ENCODE results near the gene OR13C9. TPM values are rescaled to one million over a fixed set of nuclear protein-coding genes. Genes with fewer than 3 reads are reported as not detected.
A peak's percentile ranks its signal among the peaks of the same experiment; 100 is the strongest.

Gene OR13C9
- total and polyA plus RNA-seq, 2 of the 13 experiments (the other 11 are each of a cell fraction or from before 2014, with no cell fraction given): not detected

DNA sequence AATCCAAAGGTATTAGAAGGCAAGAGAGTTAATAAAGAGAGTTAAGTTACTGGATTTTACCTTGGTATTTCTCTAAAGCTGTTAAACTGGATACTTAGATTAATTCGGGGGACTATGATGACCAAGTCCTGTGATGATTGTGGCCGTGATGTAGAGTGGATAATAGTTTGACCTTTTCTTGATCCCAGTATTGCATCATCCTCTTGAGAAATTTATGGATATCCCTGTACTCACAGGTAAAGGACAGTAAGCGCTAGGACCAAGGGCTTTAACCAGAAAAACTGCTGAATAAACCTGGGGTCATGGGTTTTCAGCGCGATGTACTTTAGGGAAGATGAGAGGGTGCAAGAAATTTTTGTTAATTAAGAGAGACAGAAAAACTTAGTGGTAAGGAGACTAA lies 40.7 kb downstream of the OR13C9 start:
- no peak for ATAC-seq
- 41% methylated on average over 5 of the region's 5 CpGs for WGBS (ENCODE audit: low lambda C conversion rate)

DNA sequence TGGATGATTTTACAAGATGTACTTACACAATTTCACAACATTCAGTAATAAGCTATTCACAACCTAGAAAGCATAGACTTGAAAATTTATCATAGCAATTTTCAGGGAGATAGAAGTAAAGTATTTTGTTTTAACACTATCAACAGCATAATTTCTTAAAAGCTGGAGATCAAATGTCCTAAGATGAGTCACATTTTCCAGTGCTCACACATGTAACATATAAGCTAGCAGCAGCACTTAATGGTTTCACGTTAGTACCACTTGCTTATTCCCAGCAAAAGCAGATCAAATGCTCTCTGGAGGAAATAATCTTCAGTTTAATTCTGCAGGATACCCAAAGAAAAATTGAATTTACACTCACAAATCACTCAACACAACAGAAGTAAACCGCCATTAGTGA lies 42.5 kb downstream of the OR13C9 start:
- no peak for FAIRE-seq
- no peaks in the 10 kb centered on the region for H3K36me3 ChIP-seq (replicated peaks in 1 of 2; ENCODE audit: control insufficient read depth in 1 of 2, insufficient read depth in 2 of 2, low read length in 2 of 2)
- no peak for TF ChIP-seq SMARCC2 (IDR thresholded peaks at IDR 0.05)
- no peak for TF ChIP-seq ZFP36L1 (CRISPR knock-in tag; IDR thresholded peaks at IDR 0.05)
- no peak for TF ChIP-seq PCBP2 (optimal IDR thresholded peaks at IDR 0.05; ENCODE audit: low read depth, low read length, poor library complexity, severe bottlenecking)
- TF ChIP-seq ZNF263 (CRISPR knock-in tag; IDR thresholded peaks at IDR 0.05): no peak
- no peak for TF ChIP-seq ZNF276 (CRISPR knock-in tag; IDR thresholded peaks at IDR 0.05; ENCODE audit: low read depth)
- TF ChIP-seq ZNF7 (CRISPR knock-in tag; IDR thresholded peaks at IDR 0.05): no peak
- TF ChIP-seq ZNF3 (CRISPR knock-in tag; IDR thresholded peaks at IDR 0.05): no peak
- no peak for TF ChIP-seq ZNF234 (CRISPR knock-in tag; conservative IDR thresholded peaks at IDR 0.05)
- no peak for TF ChIP-seq SMAD9 (CRISPR knock-in tag; IDR thresholded peaks at IDR 0.05)
- TF ChIP-seq ZNF543 (CRISPR knock-in tag; IDR thresholded peaks at IDR 0.05): no peak
- TF ChIP-seq, protein P1, sequence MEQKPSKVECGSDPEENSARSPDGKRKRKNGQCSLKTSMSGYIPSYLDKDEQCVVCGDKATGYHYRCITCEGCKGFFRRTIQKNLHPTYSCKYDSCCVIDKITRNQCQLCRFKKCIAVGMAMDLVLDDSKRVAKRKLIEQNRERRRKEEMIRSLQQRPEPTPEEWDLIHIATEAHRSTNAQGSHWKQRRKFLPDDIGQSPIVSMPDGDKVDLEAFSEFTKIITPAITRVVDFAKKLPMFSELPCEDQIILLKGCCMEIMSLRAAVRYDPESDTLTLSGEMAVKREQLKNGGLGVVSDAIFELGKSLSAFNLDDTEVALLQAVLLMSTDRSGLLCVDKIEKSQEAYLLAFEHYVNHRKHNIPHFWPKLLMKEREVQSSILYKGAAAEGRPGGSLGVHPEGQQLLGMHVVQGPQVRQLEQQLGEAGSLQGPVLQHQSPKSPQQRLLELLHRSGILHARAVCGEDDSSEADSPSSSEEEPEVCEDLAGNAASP (CRISPR knock-in tag; IDR thresholded peaks at IDR 0.05; ENCODE audit: borderline replicate concordance): no peak
- TF ChIP-seq, protein P2, sequence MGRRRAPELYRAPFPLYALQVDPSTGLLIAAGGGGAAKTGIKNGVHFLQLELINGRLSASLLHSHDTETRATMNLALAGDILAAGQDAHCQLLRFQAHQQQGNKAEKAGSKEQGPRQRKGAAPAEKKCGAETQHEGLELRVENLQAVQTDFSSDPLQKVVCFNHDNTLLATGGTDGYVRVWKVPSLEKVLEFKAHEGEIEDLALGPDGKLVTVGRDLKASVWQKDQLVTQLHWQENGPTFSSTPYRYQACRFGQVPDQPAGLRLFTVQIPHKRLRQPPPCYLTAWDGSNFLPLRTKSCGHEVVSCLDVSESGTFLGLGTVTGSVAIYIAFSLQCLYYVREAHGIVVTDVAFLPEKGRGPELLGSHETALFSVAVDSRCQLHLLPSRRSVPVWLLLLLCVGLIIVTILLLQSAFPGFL (CRISPR knock-in tag; IDR thresholded peaks at IDR 0.05): no peak

More for the DNA sequence above, 40.7 kb downstream of the OR13C9 start:
- Histone ChIP-seq H3K27me3 (ENCODE audit: control insufficient read depth in 1 of 2, insufficient read depth in 2 of 2, low read length in 2 of 2) (no peaks in the 10 kb centered on the region), H4K20me1 (ENCODE audit: insufficient read depth, low read length) (no peaks in the 10 kb centered on the region), H3K9ac (ENCODE audit: insufficient read depth, low read depth, low read length) (no peak overlapping the region), H3K4me1 (ENCODE audit: insufficient read depth, low read length) (no peaks in the 10 kb centered on the region), H3K4me3 (replicated peaks in 1 of 3; ENCODE audit: insufficient read depth in 1 of 3, low read depth in 2 of 3, low read length in 3 of 3) (no peak overlapping the region), H2AFZ (ENCODE audit: low read length) (no peak overlapping the region), H3K36me3 (replicated peaks in 1 of 2; ENCODE audit: control insufficient read depth in 1 of 2, insufficient read depth in 2 of 2, low read length in 2 of 2) (no peaks in the 10 kb centered on the region), H3K27ac (ENCODE audit: extremely low read length, insufficient read depth, low read length) (no peak overlapping the region), H3K79me2 (ENCODE audit: insufficient read depth, low read length) (no peaks in the 10 kb centered on the region), H3K4me2 (ENCODE audit: low read depth, low read length) (no peak overlapping the region), H3K9me3 (ENCODE audit: low read length) (no peaks in the 10 kb centered on the region)
- no peak for TF ChIP-seq FIP1L1 (IDR thresholded peaks at IDR 0.05; ENCODE audit: borderline replicate concordance, insufficient read depth, low read depth, low read length)
- TF ChIP-seq ATF7 (IDR thresholded peaks at IDR 0.05): peak; percentile 56
- no peak for TF ChIP-seq ATF7 (CRISPR knock-in tag; IDR thresholded peaks at IDR 0.05)
- TF ChIP-seq AGO1 (IDR thresholded peaks at IDR 0.05; ENCODE audit: low read depth, low read length, poor library complexity, severe bottlenecking): no peak
- peak; percentile 72 for TF ChIP-seq CEBPB (IDR thresholded peaks at IDR 0.05; ENCODE audit: borderline replicate concordance, low read depth, low read length)
- TF ChIP-seq IRF2 (CRISPR knock-in tag; IDR thresholded peaks at IDR 0.05): no peak
- DNase-seq (ENCODE audit: low spot score) (no peak), FAIRE-seq (no peak)
- CTCF ChIA-PET (ENCODE audit: low intra/inter-chr PET ratio, low total read pairs): no interaction called here
- BruUV-seq (replicated peaks): no TSS peak
- POLR2A ChIA-PET: no interaction called here
- intact Hi-C loops (cut with micrococcal nuclease; ENCODE audit: unreplicated experiment): no loop called here
- in situ Hi-C loops (cut with HindIII; ENCODE audit: extremely low pct_ligation_motif_present, low pct_unique_long_range_greater_than_20kb): no loop called here

More for the DNA sequence above, 42.5 kb downstream of the OR13C9 start:
- Histone ChIP-seq H3K27me3 (ENCODE audit: control insufficient read depth in 1 of 2, insufficient read depth in 2 of 2, low read length in 2 of 2) (no peaks in the 10 kb centered on the region), H3K9me3 (ENCODE audit: low read length) (no peaks in the 10 kb centered on the region; the same call in 1 of the 2 replicates), H3K4me2 (ENCODE audit: low read depth, low read length) (no peak overlapping the region), H3K27ac (ENCODE audit: extremely low read length, insufficient read depth, low read length) (no peak overlapping the region), H4K20me1 (ENCODE audit: insufficient read depth, low read length) (no peaks in the 10 kb centered on the region), H3K9ac (ENCODE audit: insufficient read depth, low read depth, low read length) (no peak overlapping the region), H3K79me2 (ENCODE audit: insufficient read depth, low read length) (no peaks in the 10 kb centered on the region), H3K4me3 (replicated peaks in 1 of 3; ENCODE audit: insufficient read depth in 1 of 3, low read depth in 2 of 3, low read length in 3 of 3) (no peak overlapping the region), H2AFZ (ENCODE audit: low read length) (no peak overlapping the region), H3K4me1 (ENCODE audit: insufficient read depth, low read length) (no peaks in the 10 kb centered on the region)
- CTCF ChIA-PET (ENCODE audit: low intra/inter-chr PET ratio, low total read pairs): no interaction called here
- WGBS (ENCODE audit: low lambda C conversion rate): 5% methylated on average over 2 of the region's 2 CpGs
- no TSS peak for BruUV-seq (replicated peaks)
- intact Hi-C loops (cut with micrococcal nuclease; ENCODE audit: unreplicated experiment) (no loop called here), in situ Hi-C loops (cut with HindIII; ENCODE audit: extremely low pct_ligation_motif_present, low pct_unique_long_range_greater_than_20kb) (no loop called here)
- ATAC-seq (no peak), DNase-seq (ENCODE audit: low spot score) (no peak)
- POLR2A ChIA-PET: no interaction called here

Data from HepG2 (cell line).